ENCODE results near the gene PCDHB6.
"Not testable (repeated sequence)": the region's sequence is repeated elsewhere in the genome, so short reads cannot be mapped to it uniquely, and the experiment has no call there.

The PCDHB6 gene

DNA sequence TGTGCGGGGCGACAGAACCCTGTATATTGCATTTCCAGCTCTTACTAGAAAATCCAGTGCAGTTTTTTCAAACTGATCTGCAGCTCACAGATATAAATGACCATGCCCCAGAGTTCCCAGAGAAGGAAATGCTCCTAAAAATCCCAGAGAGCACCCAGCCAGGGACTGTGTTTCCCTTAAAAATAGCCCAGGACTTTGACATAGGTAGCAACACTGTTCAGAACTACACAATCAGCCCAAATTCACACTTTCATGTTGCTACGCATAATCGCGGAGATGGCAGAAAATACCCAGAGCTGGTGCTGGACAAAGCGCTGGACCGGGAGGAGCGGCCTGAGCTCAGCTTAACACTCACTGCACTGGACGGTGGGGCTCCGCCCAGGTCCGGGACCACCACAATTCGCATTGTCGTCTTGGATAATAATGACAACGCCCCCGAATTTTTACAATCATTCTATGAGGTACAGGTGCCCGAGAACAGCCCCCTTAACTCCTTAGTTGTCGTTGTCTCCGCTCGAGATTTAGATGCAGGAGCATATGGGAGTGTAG is 14.1 kb upstream of the PCDHB6 start:
- Histone ChIP-seq H3K9me3 (peaks cover 5 to 75% (median 64%) of the 10 kb centered on the region in 3 donors), H3K4me3 (peak overlapping the region; percentile 34 to 45), H3K27me3 (no peaks in the 10 kb centered on the region), H3K36me3 (peaks cover 0 to 10% (median 7%) of the 10 kb centered on the region in 3 donors), H3K27ac (no peak overlapping the region), H3K4me1 (no peaks in the 10 kb centered on the region)
- no peak for DNase-seq
- TF ChIP-seq, protein P1, sequence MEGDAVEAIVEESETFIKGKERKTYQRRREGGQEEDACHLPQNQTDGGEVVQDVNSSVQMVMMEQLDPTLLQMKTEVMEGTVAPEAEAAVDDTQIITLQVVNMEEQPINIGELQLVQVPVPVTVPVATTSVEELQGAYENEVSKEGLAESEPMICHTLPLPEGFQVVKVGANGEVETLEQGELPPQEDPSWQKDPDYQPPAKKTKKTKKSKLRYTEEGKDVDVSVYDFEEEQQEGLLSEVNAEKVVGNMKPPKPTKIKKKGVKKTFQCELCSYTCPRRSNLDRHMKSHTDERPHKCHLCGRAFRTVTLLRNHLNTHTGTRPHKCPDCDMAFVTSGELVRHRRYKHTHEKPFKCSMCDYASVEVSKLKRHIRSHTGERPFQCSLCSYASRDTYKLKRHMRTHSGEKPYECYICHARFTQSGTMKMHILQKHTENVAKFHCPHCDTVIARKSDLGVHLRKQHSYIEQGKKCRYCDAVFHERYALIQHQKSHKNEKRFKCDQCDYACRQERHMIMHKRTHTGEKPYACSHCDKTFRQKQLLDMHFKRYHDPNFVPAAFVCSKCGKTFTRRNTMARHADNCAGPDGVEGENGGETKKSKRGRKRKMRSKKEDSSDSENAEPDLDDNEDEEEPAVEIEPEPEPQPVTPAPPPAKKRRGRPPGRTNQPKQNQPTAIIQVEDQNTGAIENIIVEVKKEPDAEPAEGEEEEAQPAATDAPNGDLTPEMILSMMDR (IDR thresholded peaks at IDR 0.05) = no peak
- intact Hi-C loops (cut with DNase I; ENCODE audit: low total_unique reads) = no loop called here

DNA sequence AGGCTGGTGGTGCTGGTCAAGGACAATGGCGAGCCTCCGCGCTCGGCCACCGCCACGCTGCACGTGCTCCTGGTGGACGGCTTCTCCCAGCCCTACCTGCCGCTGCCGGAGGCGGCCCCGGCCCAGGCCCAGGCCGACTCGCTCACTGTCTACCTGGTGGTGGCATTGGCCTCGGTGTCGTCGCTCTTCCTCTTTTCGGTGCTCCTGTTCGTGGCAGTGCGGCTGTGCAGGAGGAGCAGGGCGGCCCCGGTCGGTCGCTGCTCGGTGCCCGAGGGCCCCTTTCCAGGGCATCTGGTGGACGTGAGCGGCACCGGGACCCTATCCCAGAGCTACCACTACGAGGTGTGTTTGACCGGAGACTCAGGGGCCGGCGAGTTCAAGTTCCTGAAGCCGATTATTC is 12.5 kb upstream of the PCDHB6 start:
- peaks cover 5 to 77% (median 64%) of the 10 kb centered on the region in 3 donors for H3K9me3 ChIP-seq
- H3K36me3 ChIP-seq = not testable (repeated sequence)

DNA sequence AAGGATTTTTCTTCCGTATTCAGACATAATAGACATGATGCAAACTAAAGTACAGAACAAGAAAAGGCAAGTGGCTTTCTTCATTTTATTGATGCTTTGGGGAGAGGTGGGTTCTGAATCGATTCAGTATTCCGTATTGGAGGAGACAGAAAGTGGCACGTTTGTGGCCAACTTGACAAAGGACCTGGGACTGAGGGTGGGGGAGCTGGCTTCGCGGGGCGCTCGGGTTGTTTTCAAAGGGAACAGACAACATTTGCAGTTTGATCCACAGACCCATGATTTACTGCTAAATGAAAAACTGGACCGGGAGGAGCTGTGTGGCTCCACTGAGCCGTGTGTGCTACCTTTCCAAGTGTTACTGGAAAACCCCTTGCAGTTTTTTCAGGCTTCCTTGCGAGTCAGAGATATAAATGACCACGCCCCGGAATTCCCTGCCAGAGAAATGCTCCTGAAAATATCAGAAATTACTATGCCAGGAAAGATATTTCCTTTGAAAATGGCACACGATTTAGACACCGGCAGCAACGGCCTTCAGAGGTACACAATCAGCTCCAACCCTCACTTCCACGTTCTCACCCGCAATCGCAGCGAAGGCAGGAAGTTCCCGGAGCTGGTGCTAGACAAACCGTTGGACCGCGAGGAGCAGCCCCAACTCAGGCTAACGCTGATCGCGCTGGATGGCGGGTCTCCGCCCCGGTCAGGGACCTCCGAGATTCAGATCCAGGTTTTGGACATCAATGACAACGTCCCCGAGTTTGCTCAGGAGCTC is 551 bp downstream of the PCDHB6 start:
- H3K4me3 ChIP-seq = peak overlapping the region; percentile 1 to 26
- TF ChIP-seq, protein P1 (IDR thresholded peaks at IDR 0.05) = no peak
- H3K4me1 ChIP-seq = no peaks in the 10 kb centered on the region
- H3K9me3 ChIP-seq = peaks cover 6 to 77% (median 58%) of the 10 kb centered on the region in 3 donors
- DNase-seq = no peak
- H3K27me3 ChIP-seq = no peaks in the 10 kb centered on the region
- H3K36me3 ChIP-seq = no peaks in the 10 kb centered on the region
- H3K27ac ChIP-seq = no peak overlapping the region
- intact Hi-C loops (cut with DNase I; ENCODE audit: low total_unique reads) = no loop called here

More for the DNA sequence above, 12.5 kb upstream of the PCDHB6 start:
- H3K4me3 ChIP-seq; H3K27me3 ChIP-seq; DNase-seq; H3K27ac ChIP-seq; intact Hi-C loops (cut with DNase I; ENCODE audit: low total_unique reads); H3K4me1 ChIP-seq: not testable (repeated sequence)

DNA sequence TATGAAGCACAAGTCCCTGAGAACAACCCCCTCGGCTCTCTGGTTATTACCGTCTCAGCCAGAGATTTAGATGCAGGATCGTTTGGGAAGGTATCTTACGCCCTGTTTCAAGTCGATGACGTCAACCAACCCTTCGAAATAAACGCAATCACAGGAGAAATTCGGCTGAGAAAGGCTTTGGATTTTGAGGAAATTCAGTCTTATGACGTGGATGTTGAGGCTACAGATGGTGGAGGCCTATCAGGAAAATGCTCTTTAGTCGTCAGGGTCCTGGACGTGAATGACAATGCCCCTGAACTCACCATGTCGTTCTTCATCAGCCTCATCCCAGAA is 1.1 kb downstream of the PCDHB6 start:
- no peaks in the 10 kb centered on the region for H3K4me1 ChIP-seq
- peaks cover 11 to 80% (median 63%) of the 10 kb centered on the region in 3 donors for H3K9me3 ChIP-seq

DNA sequence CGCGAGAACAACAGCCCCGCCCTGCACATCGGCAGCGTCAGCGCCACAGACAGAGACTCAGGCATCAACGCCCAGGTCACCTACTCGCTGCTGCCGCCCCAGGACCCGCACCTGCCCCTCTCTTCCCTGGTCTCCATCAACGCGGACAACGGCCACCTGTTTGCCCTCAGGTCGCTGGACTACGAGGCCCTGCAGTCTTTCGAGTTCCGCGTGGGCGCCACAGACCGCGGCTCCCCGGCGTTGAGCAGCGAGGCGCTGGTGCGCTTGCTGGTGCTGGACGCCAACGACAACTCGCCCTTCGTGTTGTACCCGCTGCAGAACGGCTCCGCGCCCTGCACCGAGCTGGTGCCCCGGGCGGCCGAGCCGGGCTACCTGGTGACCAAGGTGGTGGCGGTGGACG is 1.8 kb downstream of the PCDHB6 start:
- peaks cover 12 to 85% (median 70%) of the 10 kb centered on the region in 3 donors for H3K9me3 ChIP-seq
- H3K27me3 ChIP-seq; DNase-seq; intact Hi-C loops (cut with DNase I; ENCODE audit: low total_unique reads); H3K4me1 ChIP-seq; H3K27ac ChIP-seq; H3K4me3 ChIP-seq: not testable (repeated sequence)
- peaks cover 0 to 11% (median 4%) of the 10 kb centered on the region in 3 donors for H3K36me3 ChIP-seq

More for the DNA sequence above, 1.1 kb downstream of the PCDHB6 start:
- Histone ChIP-seq H3K27me3 (no peaks in the 10 kb centered on the region), H3K4me3 (peak overlapping the region in 1 of 2 donors; percentile 26), H3K27ac (no peak overlapping the region), H3K36me3 (peaks cover 0 to 4% (median 0%) of the 10 kb centered on the region in 3 donors)
- intact Hi-C loops (cut with DNase I; ENCODE audit: low total_unique reads) = no loop called here
- TF ChIP-seq, protein P1 (IDR thresholded peaks at IDR 0.05) = no peak
- DNase-seq = no peak

DNA sequence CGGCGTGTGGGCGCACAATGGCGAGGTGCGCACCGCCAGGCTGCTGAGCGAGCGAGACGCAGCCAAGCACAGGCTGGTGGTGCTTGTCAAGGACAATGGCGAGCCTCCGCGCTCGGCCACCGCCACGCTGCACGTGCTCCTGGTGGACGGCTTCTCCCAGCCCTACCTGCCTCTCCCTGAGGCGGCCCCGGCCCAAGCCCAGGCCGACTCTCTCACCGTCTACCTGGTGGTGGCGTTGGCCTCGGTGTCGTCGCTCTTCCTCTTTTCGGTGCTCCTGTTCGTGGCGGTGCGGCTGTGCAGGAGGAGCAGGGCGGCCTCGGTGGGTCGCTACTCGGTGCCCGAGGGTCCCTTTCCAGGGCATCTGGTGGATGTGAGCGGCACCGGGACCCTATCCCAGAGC is 2.2 kb downstream of the PCDHB6 start:
- H3K4me1 ChIP-seq; H3K4me3 ChIP-seq; H3K27ac ChIP-seq; DNase-seq; intact Hi-C loops (cut with DNase I; ENCODE audit: low total_unique reads); H3K27me3 ChIP-seq: not testable (repeated sequence)
- Histone ChIP-seq H3K36me3 (peaks cover 0 to 16% (median 7%) of the 10 kb centered on the region in 3 donors), H3K9me3 (peaks cover 12 to 87% (median 75%) of the 10 kb centered on the region in 3 donors)

Data from tibial artery (tissue), 4 donors.